ENCODE results near the gene TRERF1. TPM values are rescaled to one million over a fixed set of nuclear protein-coding genes. Genes with fewer than 3 reads are reported as not detected.

Gene TRERF1
- total RNA-seq, 1 donor from 2014 or later, result 0.58 TPM

GRCh38 chr6:42374018-42374669 lies 77.6 kb downstream of the TRERF1 start:
- ATAC-seq, result no peak

GRCh38 chr6:42372699-42373098 lies 79.0 kb downstream of the TRERF1 start:
- ATAC-seq, result no peak
- no peak for DNase-seq (ENCODE audit: low spot score)

More at GRCh38 chr6:42374018-42374669, 77.6 kb downstream of the TRERF1 start:
- DNase-seq (ENCODE audit: low spot score), result no peak

GRCh38 chr6:42370323-42370985 lies 81.3 kb downstream of the TRERF1 start:
- ATAC-seq, result no peak
- DNase-seq (ENCODE audit: low spot score), result no peak

- DNase-seq (ENCODE audit: low spot score), result no peak
- no peak for ATAC-seq
Observed at GRCh38 chr6:42369568-42369967, 82.2 kb downstream of the TRERF1 start.

GRCh38 chr6:42368181-42368580 lies 83.5 kb downstream of the TRERF1 start:
- ATAC-seq (no peak), DNase-seq (ENCODE audit: low spot score) (no peak)

GRCh38 chr6:42367353-42368011 lies 84.2 kb downstream of the TRERF1 start:
- DNase-seq (ENCODE audit: low spot score), result no peak
- peak; percentile 25 for ATAC-seq

GRCh38 chr6:42366999-42367352 lies 84.8 kb downstream of the TRERF1 start:
- ATAC-seq (no peak), DNase-seq (ENCODE audit: low spot score) (no peak)

GRCh38 chr6:42366011-42366705 lies 85.6 kb downstream of the TRERF1 start:
- ATAC-seq (no peak), DNase-seq (ENCODE audit: low spot score) (no peak)

GRCh38 chr6:42365021-42365420 lies 86.7 kb downstream of the TRERF1 start:
- DNase-seq (ENCODE audit: low spot score) (no peak), ATAC-seq (no peak)

- no peak for DNase-seq (ENCODE audit: low spot score)
- ATAC-seq, result no peak
Observed at GRCh38 chr6:42363926-42364849, 87.5 kb downstream of the TRERF1 start.

- DNase-seq (ENCODE audit: low spot score) (no peak), ATAC-seq (no peak)
Observed at GRCh38 chr6:42361036-42361435, 90.7 kb downstream of the TRERF1 start.

GRCh38 chr6:42359021-42359420 lies 92.7 kb downstream of the TRERF1 start:
- DNase-seq (ENCODE audit: low spot score), result no peak
- no peak for ATAC-seq

GRCh38 chr6:42355416-42355815 lies 96.3 kb downstream of the TRERF1 start:
- DNase-seq (ENCODE audit: low spot score), result no peak
- no peak for ATAC-seq

- DNase-seq (ENCODE audit: low spot score), result no peak
- no peak for ATAC-seq
Observed at GRCh38 chr6:42354702-42355101, 97.0 kb downstream of the TRERF1 start.

GRCh38 chr6:42352856-42353564 lies 98.7 kb downstream of the TRERF1 start:
- DNase-seq (ENCODE audit: low spot score) (no peak), ATAC-seq (no peak)

- ATAC-seq, result no peak
- DNase-seq (ENCODE audit: low spot score), result no peak
Observed at GRCh38 chr6:42350911-42351310, 100.8 kb downstream of the TRERF1 start.

GRCh38 chr6:42349753-42350511 lies 101.8 kb downstream of the TRERF1 start:
- ATAC-seq (no peak), DNase-seq (ENCODE audit: low spot score) (no peak)

- ATAC-seq (no peak), DNase-seq (ENCODE audit: low spot score) (no peak)
Observed at GRCh38 chr6:42347456-42347855, 104.3 kb downstream of the TRERF1 start.
